GM19452 (cell line): ENCODE measurements around the gene TPBG.
A peak's percentile ranks its signal among the peaks of the same experiment; 100 is the strongest.

ENCODE experiments used
- ATAC-seq: cut with Tn5 transposase; IDR thresholded peaks from one replicate; pipeline ENCODE4 v1.9.1; 2021; ENCODE audit not compliant: unreplicated experiment

Gene TPBG

GRCh38 chr6:82363428-82364086, at the start of gene TPBG:
TPBG (plus strand) TSS chr6:82363817; CDS start chr6:82364962, 1,145 bp downstream.
- peak; percentile 48 for ATAC-seq

DNA sequence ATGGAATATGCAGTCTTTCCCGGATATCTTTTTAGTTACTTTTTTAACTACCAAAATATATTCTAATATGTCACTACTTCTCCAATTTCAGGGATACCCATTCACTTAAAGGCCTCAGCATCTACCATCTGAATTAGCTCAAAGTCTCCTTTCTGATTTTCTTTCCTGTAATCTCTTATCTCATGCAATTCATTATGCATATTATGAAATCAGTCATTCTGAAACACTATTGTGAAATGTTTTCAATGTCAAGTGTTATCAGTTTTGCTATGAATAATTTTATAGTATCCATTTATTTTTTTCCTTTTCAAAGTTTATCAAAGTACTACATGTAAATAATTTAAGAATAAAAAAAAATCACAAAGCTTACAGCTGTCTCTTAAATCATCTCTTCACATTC, 41.2 kb upstream of the TPBG start:
- no peak for ATAC-seq

DNA sequence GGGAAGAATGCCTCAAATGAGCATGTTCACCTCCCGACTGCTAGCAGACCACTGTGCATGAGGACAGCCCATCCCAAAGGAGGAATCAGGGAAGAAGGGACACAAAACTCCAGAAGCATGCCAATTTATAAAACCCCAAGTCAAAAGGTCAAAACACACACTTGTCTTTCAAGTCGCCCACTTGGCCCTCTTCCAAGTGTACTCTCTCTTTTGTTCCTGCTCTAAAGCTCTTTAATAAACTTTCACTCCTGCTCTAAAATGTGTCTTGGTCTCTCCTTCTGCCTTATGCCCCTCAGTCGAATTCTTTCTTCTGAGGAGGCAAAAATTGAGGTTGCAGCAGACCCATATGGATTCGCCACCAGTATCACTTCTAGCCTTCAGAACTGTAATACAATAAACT, 33.9 kb upstream of the TPBG start:
- ATAC-seq = no peak

DNA sequence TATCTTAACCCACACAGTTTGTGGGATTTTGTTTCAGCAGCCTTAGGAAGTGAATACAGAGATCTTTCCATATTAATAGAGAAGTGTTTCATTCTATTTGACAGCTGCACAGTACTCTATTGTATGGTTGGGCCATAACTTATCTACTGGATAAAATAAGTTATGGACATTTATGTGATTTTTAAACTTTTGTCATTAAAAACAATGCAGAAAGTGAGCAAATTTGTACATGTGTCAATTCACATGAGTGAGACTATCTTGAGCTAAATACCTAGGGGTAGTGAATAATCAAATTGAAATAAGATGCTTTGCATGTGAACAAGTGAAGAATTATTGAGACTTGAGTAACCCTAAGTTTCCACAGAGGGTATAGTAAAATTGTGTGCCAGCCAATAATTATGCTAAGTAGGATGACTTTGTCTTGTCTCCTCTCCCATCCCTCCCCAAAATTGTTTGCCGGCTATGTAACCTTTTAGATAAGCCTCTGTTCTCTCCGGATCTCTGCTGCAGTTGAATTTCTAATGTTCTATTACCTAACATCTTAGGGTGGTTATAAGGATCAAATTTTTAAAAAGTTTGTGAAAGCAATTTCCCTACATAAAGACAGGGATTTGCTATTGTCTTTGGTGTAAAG, 33.3 kb upstream of the TPBG start:
- no peak for ATAC-seq

DNA sequence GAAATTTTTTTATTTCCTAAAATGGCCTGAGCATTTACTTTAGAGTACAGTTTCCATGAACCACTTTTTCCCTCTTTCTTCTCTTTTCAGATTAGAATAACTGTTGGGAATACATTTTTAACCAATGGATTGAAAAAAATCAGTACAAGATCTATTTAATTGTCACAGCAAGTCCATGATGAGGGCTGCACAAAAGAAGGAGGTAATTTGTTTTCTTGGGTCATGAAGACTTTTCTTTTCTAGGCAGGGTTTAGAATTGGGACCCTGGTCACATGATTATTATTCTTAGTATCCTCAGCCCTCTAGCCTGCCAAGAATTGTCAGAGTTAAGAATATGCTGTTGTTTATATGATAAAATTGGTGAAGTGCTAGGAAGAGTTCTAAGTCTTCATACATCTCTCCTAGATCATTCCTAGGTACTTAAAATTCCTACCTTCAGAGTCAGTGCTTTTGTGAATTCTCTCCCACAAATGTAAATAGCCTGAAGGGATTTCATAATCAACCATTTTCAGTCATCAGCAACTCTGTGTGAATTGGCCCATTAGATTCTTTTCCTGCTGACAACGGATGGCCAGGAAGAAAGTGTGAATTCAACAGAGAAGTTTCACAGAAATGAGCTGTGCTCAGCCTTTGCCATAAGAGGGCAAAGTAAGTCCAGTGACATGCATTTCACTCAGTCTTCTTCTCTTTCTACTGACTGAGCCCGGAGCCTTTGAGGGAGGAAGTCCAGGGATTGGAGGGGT, 32.4 kb upstream of the TPBG start:
- no peak for ATAC-seq

DNA sequence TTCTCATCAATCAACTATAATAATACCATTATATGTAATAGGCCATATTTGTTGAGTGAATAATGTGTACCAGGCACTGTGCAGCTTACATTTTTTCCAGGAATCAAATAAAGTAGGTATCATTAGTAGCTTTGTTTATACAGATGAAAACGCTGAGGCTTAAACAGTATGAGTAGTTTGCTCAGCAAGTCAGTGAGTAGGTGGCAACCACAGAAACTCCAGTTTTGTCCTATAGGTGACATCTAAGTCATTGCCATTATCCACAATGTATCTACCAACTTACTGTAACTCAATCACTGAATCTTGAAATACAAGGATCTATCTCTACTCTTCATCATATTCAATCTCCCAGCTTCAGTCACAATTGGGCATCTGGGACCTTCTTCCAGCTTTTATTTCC, 29.8 kb upstream of the TPBG start:
- ATAC-seq = no peak

GRCh38 chr6:82337688-82338257, 25.8 kb upstream of the TPBG start:
- no peak for ATAC-seq

DNA sequence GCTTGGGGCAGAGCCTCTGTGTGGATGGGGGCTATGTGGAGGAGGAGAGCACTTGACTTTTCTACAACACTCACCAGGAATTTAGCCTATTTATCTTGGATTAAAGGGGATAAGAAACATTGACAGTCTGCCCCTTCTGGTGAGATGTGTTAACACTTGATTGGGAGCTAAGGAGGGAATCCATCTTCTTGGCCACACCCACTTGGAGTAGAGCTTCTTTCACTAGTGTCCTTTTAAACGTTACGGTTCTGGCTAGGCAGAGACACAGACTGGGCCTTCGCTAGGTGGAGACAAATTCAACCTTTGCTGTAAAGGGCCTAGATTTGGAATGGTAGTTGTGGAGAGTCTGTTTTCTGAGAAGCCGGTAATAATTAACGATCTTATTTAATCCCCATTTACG, 15.5 kb upstream of the TPBG start:
- ATAC-seq = no peak

- ATAC-seq = no peak
Measured at GRCh38 chr6:82353848-82354247, 9.8 kb upstream of the TPBG start.

DNA sequence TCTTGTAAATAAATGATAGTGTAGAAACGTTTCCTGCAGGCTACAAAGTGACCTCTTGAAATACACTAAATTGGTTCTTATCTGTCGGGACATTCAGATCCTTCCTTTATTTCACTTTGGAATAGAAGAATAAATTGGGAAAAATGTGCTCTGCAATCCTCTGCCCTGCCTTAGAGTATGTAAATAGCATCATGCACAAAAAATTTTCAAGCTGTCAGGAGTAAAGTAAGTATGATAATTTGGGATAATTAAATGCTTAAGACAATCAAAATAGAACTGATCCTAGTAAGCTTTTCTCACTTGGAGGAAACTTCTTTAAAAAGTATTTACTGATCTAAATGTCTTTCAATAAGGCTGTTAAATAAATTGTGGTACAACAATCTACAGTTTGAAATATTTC, 3.1 kb upstream of the TPBG start:
- ATAC-seq = no peak

GRCh38 chr6:82361631-82362030, 2.0 kb upstream of the TPBG start:
- ATAC-seq = no peak

- no peak for ATAC-seq
Measured at GRCh38 chr6:82362144-82362543, 1.5 kb upstream of the TPBG start.

- ATAC-seq = no peak
Measured at GRCh38 chr6:82362878-82363427, 664 bp upstream of the TPBG start.

- ATAC-seq = no peak
Measured at GRCh38 chr6:82364087-82365015, 734 bp downstream of the TPBG start.

- no peak for ATAC-seq
Measured at GRCh38 chr6:82365016-82365795, 1.6 kb downstream of the TPBG start.

DNA sequence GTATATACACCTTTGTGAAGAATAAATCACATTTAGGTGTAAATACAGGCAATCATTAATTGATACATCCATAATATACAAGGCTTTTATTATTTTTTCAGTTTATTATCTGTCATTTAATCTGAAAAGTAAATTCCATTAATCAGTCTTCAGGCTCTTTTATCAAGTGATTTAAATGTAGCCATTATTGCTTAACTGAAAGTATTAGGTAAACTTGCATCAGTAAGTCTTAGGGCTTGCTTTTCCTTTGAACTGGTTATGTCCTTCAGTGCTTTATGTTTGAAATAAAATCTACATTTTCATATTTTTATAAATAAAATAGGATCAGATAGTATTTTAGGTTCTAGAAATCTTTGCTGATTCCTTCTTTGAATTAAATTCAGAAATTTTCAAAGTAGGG, 4.1 kb downstream of the TPBG start:
- no peak for ATAC-seq

DNA sequence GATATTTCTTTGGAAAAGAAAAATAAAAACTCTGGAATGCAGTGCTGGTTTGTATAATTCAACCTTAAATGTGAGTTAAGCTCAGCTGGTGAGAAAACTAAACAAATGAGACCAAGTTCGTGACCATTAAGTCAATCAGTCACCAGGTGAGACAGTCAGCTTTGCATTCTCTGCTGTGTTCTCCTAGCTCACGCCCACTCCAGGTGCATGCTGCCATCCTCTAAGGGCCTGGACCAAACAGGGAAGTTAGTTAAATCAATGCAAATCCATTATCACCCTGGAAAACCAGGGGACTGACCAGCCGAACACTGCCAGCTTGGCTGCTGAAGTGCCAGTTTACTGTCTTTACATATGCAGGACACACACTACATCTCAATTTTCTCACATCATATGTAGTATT, 7.2 kb downstream of the TPBG start:
- ATAC-seq = no peak

DNA sequence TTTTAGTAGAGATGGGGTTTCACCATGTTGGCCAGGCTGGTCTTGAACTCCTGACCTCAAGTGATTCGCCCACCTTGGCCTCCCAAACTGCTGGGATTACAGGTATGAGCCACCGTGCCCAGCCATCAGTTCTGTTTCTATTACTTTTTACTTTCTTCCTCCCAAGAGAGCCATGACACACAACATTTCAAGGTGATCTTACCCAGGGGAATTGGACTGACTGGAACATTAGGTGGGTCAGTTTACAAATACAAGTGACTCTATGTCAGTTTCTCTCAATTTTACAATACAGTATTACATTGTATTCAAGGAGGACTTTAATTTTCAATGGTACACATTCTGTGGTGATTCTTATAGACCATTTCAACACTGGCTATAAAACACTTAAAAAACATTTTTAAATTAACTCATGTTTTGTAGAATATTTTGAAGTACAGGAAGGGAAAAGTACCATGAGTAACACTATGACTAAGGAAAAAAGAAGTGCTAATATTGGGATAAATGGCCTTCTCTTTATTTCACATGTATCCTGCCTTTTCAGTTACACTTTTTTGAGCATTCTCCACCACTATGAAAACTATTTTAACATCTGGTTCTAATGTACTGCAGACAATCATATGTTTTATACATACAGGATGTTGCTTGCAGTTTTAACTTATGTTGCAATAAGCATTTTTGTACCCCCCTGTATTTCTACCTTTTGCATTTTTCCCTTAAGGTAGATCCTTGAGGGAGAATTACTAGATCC, 8.4 kb downstream of the TPBG start:
- no peak for ATAC-seq

DNA sequence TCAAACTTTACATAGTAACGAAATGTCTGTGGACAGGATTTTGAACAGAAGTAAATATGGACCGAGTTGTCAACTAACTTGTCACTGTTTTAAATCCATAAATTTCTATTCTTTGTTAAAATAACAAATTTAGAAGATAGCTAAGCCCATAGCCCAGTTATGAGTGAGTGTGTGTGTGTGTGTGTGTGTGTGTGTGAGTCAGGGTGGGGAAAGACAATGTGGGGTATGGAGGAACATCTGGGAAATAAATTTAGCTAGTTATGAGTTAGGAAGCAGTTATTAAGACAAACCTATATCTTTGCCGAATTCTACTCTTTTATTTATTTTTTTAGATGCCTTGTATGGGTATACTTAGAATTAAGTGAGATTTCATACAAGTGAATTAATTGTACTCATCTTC, 9.0 kb downstream of the TPBG start:
- ATAC-seq = no peak
